SJSA1 (cell line): Measurements from ENCODE around the gene TRAFD1. TPM values are rescaled to one million over a fixed set of nuclear protein-coding genes. Genes with fewer than 3 reads are reported as not detected.

Experiments
- DNase-seq, 2 experiments: peaks; one replicate each; pipeline ENCODE4 v3.0.0-alpha.2; 2015 to 2020; ENCODE audit warnings: low spot score in 2 of 2, low read depth in 1 of 2
- H3K27ac ChIP-seq: fragments of 250-450 bp; sonication (Bioruptor Pico); 2 replicates; pipeline ENCODE4 v1.5.1; 2020; ENCODE audit warnings: mild to moderate bottlenecking, moderate library complexity
- H3K27me3 ChIP-seq: fragments of 250-450 bp; sonication (Bioruptor Pico); replicated peaks from 2 replicates; pipeline ENCODE4 v1.5.1; 2020; ENCODE audit warnings: mild to moderate bottlenecking, moderate library complexity
- H3K36me3 ChIP-seq: fragments of 250-450 bp; sonication (Bioruptor Pico); 2 replicates; pipeline ENCODE4 v1.5.1; 2020; ENCODE audit warnings: mild to moderate bottlenecking
- H3K4me1 ChIP-seq: fragments of 250-450 bp; sonication (Bioruptor Pico); replicated peaks from 2 replicates; pipeline ENCODE4 v1.6.1; 2021; ENCODE audit warnings: mild to moderate bottlenecking
- H3K4me3 ChIP-seq: fragments of 250-450 bp; sonication (Bioruptor Pico); 2 replicates; pipeline ENCODE4 v1.5.1; 2020; ENCODE audit warnings: mild to moderate bottlenecking
- H3K9me3 ChIP-seq: fragments of 250-450 bp; sonication (Bioruptor Pico); replicated peaks from 2 replicates; pipeline ENCODE4 v1.5.1; 2020; ENCODE audit warnings: mild to moderate bottlenecking
- total RNA-seq: library from RNA; depleted of rRNA; stranded (reverse); fragments of >200 nt; shearing (Covaris generic); gene quantifications from 2 replicates; pipeline ENCODE4 v1.2.3, GENCODE V29; 2014

The TRAFD1 gene
- total RNA-seq, 1 experiment from 2014 or later: 38.2 TPM

- H3K27me3 ChIP-seq: no peaks in the 10 kb centered on the region
- no peak overlapping the region for H3K4me3 ChIP-seq
- 0 out of 2 replicates have a peak, but pooled peaks cover 10% of the 10 kb centered on the region for H3K4me1 ChIP-seq
- peaks cover 19% of the 10 kb centered on the region for H3K36me3 ChIP-seq
- H3K27ac ChIP-seq: no peak overlapping the region
- H3K9me3 ChIP-seq: no peaks in the 10 kb centered on the region
- no peak for DNase-seq
Observed at GRCh38 chr12:112169161-112169872, 44.0 kb downstream of the TRAFD1 start.

DNA sequence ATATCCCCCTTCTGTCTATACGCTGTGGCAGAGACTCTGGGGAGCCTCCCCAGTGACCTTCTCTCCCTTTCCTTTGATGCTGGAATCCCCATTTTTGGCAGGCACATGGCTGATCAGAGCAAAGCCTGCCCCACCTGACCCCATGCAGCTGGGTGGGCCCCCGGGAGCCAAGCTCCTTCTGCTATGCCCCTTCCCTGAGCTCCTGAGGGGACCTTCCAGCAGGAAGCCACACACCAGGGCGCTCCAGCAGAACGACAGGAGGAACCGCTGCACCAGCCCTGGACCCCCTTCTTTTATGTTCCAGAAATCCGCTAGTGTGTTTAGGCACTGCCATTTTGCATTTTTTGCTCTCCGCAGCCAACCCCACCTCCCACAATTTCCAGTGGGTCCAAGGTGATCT lies 44.6 kb downstream of the TRAFD1 start:
- Histone ChIP-seq H3K36me3 (peaks cover 23% of the 10 kb centered on the region), H3K4me1 (0 out of 2 replicates have a peak, but pooled peaks cover 10% of the 10 kb centered on the region), H3K27ac (peak overlapping the region; percentile 15; the same call in 1 of the 2 replicates), H3K27me3 (no peaks in the 10 kb centered on the region), H3K9me3 (no peaks in the 10 kb centered on the region), H3K4me3 (no peak overlapping the region)
- DNase-seq: no peak

GRCh38 chr12:112170376-112170775 lies 45.0 kb downstream of the TRAFD1 start:
- H3K4me1 ChIP-seq: 0 out of 2 replicates have a peak, but pooled peaks cover 10% of the 10 kb centered on the region
- DNase-seq: peak; percentile 57 to 73
- H3K9me3 ChIP-seq: no peaks in the 10 kb centered on the region
- peak overlapping the region; percentile 15; the same call in 1 of the 2 replicates for H3K27ac ChIP-seq
- no peaks in the 10 kb centered on the region for H3K27me3 ChIP-seq
- H3K36me3 ChIP-seq: peaks cover 26% of the 10 kb centered on the region
- no peak overlapping the region for H3K4me3 ChIP-seq

DNA sequence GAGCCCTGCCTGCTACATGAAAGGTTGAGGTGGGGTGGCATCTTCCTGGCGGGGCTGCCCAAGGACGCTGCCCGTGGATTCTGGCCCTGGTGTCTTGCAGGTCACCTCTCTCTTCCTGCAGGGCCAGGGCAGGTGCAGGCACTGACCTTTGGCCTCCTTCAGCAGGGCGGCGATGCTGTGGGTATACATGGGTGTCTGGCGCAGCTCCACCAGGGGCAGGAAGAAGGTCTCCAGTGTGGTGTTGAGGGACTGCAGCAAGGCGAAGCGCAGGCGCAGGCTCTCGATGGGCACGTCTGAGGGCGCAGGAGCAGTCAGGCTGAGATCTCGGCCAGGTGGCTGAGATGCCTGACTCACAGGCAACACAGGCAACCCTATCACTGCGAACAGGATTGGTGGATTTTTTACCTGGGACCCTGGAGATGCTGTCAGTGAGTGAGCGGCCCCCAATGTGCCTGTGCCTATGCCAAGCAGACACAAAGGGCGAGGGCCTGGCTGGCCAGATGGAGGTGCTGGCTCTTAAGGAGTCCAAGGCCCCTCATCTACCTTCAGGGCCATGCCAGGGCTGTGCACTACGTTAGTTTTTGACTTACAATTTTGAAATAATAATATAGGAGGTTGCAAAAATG lies 45.7 kb downstream of the TRAFD1 start:
- H3K4me3 ChIP-seq: no peak overlapping the region
- H3K36me3 ChIP-seq: peaks cover 27% of the 10 kb centered on the region
- 0 out of 2 replicates have a peak, but pooled peaks cover 10% of the 10 kb centered on the region for H3K4me1 ChIP-seq
- no peaks in the 10 kb centered on the region for H3K27me3 ChIP-seq
- no peak for DNase-seq
- H3K27ac ChIP-seq: no peak overlapping the region
- H3K9me3 ChIP-seq: no peaks in the 10 kb centered on the region

GRCh38 chr12:112172556-112173324 lies 47.4 kb downstream of the TRAFD1 start:
- Histone ChIP-seq H3K27me3 (no peaks in the 10 kb centered on the region), H3K4me3 (no peak overlapping the region), H3K4me1 (0 out of 2 replicates have a peak, but pooled peaks cover 10% of the 10 kb centered on the region), H3K27ac (no peak overlapping the region), H3K9me3 (no peaks in the 10 kb centered on the region), H3K36me3 (peaks cover 28% of the 10 kb centered on the region)
- DNase-seq: no peak

DNA sequence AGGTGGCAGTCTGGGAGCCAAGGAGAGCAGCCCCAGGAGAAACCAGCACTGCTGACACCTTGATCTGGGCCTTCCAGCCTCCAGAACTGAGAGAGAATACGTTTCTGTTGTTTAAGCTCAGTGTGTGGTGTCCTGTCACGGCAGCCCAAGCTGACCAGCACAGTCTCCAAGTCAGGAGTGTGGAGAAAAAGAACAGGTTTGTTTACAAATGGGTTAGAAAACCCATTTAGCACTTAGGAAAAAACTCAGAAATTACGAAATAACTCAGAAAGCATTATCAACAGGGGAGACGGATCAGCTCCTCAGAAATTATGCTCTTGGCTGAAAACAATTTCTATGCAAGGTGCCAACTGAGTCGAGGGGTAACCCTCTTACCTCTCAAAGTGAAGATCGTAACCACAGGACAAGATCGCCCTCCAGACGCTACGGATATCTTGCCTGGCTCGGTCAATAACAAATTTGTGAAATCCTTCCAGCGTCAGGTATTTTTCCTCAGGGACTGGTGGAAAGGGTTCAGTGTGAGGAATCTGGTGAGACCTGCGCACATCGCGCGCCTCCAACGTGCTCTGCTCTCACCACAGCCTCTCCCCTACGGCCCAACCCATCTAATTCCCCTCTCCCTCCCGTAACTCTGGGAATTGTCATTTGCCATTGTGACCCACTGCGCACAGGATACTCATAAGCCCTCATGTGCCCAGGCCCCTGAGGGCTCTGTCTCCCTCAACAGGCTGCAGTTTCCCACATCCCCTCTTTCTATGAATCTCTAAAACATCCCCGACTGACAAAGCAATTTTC lies 50.2 kb downstream of the TRAFD1 start:
- Histone ChIP-seq H3K9me3 (no peaks in the 10 kb centered on the region), H3K27ac (no peak overlapping the region), H3K27me3 (no peaks in the 10 kb centered on the region), H3K4me1 (0 out of 2 replicates have a peak, but pooled peaks cover 6% of the 10 kb centered on the region), H3K4me3 (no peak overlapping the region), H3K36me3 (peaks cover 28% of the 10 kb centered on the region)
- no peak for DNase-seq

DNA sequence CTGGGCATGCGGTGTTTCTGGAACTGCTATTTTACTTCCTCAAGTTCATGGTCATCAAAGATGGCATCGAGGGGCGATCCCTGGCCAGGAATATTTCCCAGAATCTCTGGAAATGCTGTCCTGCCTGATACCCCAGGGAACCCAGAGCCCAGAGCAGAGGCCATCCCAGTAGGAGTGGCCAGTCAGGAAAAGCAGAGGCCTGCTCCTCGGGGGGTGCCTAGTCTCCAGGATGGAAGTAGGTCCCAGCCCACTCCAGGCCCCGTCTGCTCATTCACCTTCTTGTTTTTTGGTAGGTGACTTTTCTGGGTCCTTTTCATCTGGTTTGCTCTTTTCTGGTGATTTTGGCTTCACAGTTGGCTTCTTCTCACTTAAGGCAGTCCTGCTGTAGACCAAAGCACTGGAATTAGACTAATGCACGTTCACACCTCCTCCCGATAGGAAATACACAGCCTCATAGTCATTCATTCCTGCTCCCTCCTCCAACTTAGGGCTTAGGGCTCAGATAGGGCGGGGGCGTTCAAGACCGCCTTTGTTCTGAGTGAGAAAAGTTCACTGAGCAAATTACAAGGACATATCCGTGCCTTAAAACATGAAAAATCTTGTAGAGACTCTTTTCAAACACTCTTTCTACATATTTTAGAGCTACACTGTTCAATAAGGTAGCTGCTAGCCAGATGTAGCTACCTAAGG lies 51.1 kb downstream of the TRAFD1 start:
- H3K27me3 ChIP-seq: no peaks in the 10 kb centered on the region
- no peaks in the 10 kb centered on the region for H3K9me3 ChIP-seq
- H3K4me1 ChIP-seq: no peaks in the 10 kb centered on the region
- H3K27ac ChIP-seq: no peak overlapping the region
- DNase-seq: no peak
- H3K4me3 ChIP-seq: no peak overlapping the region
- H3K36me3 ChIP-seq: peaks cover 28% of the 10 kb centered on the region

DNA sequence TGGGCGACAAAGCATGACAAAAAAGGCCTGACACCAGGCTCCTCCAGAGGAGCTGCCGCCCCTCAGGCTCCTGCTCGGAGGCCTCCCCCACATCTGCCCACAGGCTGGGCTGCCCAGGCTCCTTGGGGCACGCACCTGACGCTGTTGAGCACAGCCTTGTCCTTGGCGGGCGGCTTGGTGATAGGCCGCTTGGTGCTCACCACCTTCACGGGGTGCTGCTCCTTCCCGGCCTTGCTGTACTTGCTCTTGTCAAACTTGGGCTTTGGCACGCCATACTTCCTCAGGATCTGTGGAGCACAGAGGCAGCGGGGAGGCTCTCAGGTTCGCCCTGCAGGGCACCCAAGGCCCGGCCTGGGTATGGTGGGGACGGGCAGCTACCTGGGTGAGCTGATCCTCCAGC lies 53.4 kb downstream of the TRAFD1 start:
- Histone ChIP-seq H3K4me1 (no peaks in the 10 kb centered on the region), H3K27me3 (no peaks in the 10 kb centered on the region), H3K36me3 (peaks cover 29% of the 10 kb centered on the region), H3K27ac (no peak overlapping the region), H3K4me3 (no peak overlapping the region), H3K9me3 (no peaks in the 10 kb centered on the region)
- DNase-seq: no peak

GRCh38 chr12:112179341-112179740 lies 54.0 kb downstream of the TRAFD1 start:
- no peak for DNase-seq
- no peak overlapping the region for H3K4me3 ChIP-seq
- H3K36me3 ChIP-seq: peaks cover 35% of the 10 kb centered on the region
- no peak overlapping the region for H3K27ac ChIP-seq
- H3K27me3 ChIP-seq: no peaks in the 10 kb centered on the region
- no peaks in the 10 kb centered on the region for H3K4me1 ChIP-seq
- no peaks in the 10 kb centered on the region for H3K9me3 ChIP-seq

DNA sequence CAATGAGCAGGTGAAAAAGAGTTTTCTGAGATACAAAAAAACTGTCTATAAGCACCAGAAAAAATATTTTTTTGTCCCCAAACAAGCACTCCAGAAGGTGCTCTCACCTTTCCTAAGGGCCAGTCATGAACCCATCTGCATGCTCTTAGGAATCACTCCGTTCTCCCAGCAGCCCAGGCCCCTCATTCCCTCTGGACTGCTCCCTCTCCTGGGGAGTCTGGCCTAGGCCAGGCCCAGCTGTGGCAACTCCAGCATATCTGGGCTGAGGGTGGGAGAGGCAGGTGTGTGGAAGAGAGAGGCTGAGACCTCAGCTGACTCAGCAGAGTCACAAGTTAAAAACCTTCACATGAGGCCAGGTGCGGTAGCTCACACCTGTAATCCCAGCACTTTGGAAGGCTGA lies 54.6 kb downstream of the TRAFD1 start:
- no peaks in the 10 kb centered on the region for H3K9me3 ChIP-seq
- DNase-seq: no peak

DNA sequence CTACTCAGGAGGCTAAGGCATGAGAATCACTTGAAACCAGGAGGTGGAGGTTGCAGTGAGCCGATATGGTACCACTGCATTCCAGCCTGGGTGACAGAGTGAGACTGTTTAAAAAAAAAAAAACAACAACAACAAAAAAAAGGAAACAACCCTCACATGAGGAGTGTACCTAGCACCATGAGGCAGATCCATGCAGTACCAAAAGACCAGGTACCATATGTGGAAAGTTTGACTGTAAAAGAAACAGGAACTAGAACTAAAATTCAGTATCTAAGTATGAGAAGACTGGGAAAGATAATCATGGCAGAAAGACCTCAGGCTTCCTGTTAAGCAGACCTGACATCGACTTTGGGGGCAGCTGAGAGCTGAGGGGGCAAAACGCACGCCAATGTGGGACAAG lies 55.1 kb downstream of the TRAFD1 start:
- H3K4me3 ChIP-seq: no peak overlapping the region
- no peaks in the 10 kb centered on the region for H3K4me1 ChIP-seq
- H3K36me3 ChIP-seq: peaks cover 36% of the 10 kb centered on the region
- H3K27ac ChIP-seq: no peak overlapping the region
- no peaks in the 10 kb centered on the region for H3K9me3 ChIP-seq
- no peaks in the 10 kb centered on the region for H3K27me3 ChIP-seq
- no peak for DNase-seq

More for the DNA sequence above, 54.6 kb downstream of the TRAFD1 start:
- Histone ChIP-seq H3K4me3 (no peak overlapping the region), H3K4me1 (no peaks in the 10 kb centered on the region), H3K36me3 (peaks cover 37% of the 10 kb centered on the region), H3K27me3 (no peaks in the 10 kb centered on the region), H3K27ac (no peak overlapping the region)

GRCh38 chr12:112182499-112182898 lies 57.1 kb downstream of the TRAFD1 start:
- Histone ChIP-seq H3K27ac (no peak overlapping the region), H3K4me3 (no peak overlapping the region), H3K4me1 (no peaks in the 10 kb centered on the region), H3K9me3 (no peaks in the 10 kb centered on the region), H3K27me3 (no peaks in the 10 kb centered on the region), H3K36me3 (peaks cover 42% of the 10 kb centered on the region)
- no peak for DNase-seq
